Skin of body (tissue), 2 donors: ENCODE data around the gene SHROOM2. TPM values are rescaled to one million over a fixed set of nuclear protein-coding genes. Genes with fewer than 3 reads are reported as not detected.
"Not testable (repeated sequence)": the region's sequence is repeated elsewhere in the genome, so short reads cannot be mapped to it uniquely, and the experiment has no call there.

ENCODE experiments used
- DNase-seq: peaks from one replicate; lab custom pipeline; 2025; lab: John Stamatoyannopoulos, UW
- total RNA-seq: library from RNA; depleted of rRNA; stranded (reverse); fragments of >200 nt; gene quantifications from one replicate; pipeline ENCODE4 v1.2.3, GENCODE V29; 2014

The SHROOM2 gene
- total RNA-seq, 1 donor from 2014 or later = 3.1 TPM

DNA sequence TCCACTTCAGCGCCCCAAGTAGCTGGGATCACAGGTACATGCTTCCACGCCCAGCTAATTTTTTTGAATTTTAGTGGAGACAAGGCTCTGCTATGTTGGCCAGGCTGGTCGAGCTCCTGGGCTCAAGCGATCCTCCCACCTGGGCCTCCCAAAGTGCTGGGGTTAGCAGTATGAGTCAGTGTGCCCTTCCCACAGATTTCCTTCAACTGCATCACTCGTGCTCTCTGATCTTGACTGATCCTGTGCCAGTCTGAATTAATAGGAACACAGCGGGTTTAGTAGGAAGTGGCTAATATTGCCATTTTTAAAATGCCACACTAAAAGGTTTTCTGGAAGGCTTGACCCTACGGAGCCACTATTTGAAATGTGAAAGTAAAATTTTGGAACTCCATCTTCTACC lies 4.3 kb upstream of the SHROOM2 start:
- no peak for DNase-seq

DNA sequence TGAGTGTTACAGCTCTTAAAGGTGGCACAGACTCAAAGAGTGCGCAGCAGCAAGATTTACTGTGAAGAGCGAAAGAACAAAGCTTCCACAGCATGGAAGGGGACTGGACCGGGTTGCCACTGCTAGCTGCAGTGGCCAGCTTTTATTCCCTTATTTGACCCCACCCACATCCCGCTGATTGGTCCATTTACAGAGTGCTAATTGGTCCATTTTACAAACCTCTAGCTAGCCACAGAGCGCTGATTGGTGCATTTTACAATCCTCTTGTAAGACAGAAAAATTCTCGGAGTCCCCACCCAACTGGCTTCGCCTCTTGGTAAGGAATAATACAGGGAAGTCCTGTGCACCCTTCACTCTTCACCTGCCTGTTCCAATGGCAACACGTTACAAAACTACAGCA lies 1.9 kb upstream of the SHROOM2 start:
- DNase-seq = no peak

DNA sequence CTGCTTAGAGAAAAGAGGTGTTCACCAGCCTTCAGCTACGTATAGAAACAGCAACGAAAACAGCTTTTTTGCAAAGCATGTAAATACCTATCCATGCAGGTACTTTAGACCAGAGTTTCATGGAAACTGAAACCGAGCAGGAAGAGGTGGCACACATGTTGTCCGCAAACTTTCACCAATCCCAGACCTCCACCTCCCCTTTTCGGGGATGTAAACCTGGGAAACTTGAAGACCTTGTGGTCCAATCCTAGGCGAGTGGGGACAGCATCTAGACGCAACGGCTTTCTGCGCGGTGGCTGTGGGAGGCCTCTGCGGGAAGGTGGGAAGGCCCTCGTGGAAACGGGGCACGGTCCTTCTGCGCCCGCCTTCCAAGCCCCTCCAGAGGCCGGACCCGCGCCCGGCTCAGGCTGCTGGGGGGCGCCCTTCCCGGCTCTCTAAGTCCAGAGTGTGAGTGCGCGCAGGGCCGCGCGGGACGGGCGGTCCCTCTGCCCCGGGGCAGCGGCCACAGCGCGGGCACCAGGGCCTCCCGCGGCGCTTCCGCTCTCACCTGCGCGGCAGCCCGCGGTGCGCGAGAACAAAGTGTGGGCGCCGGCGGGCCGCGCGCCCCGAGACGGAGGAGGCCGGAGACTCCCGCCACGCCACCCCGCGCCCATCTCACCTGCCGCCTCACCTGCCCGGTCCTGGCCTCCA lies 830 bp upstream of the SHROOM2 start:
- no peak for DNase-seq

DNA sequence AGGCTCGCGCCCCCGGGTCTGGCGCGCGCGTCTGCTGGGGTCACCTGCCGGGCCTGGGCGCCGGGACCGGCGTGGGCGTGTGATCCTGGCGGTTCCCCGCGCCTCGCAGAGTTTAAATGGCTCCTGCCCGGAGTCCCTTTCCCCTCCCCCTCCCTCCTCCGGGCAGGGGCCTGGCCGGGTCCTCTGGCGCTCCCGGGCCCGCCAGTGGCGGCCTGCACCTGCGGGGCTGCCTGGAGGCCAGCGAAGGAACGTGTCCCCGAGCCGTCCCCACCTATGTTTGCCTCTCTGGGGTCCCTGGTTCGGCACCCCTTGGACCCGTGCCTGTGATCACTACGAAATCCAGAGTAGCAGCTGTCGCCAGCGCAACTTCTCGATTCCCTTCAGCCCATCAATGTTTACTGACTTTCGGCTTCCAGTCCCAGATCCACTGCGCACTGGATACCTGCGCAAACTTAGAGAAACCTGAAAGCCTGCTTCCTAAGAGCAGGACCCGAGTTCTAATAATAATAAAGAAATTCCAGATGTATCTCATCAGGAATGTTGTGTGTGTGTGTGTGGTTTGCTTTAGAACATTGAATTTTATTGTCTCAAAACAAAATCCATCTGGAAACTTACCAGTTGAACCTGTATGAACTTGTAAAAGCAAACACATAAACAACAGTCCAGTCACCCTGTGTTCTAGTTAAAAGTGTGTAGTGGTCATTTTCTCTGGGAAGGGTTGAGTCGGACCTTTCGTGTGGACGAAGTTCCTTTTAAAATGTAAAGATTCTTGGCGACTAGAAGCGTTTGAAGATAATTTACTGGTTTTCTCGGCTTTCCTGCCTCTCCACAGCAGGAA lies 788 bp downstream of the SHROOM2 start:
- peak; percentile 5 for DNase-seq

DNA sequence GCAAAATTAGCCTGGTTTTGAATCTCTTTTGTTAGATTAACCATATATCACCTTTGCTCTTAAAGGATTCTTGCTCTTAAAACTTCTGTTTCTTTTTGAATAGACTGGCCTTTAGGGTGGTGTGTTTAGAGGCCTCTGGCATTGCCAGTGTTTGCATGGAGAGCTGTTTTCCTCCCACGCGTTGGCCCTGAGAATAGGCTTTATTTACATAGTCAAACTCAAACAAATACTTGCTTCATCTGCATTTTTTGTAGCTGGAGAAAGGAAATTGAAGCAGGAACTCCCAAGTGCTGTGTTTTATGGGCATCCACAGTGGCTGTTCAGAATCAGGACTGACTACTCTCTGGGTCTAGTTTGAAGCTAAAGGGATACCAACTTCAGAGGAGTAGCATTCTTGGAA lies 2.7 kb downstream of the SHROOM2 start:
- DNase-seq = no peak

DNA sequence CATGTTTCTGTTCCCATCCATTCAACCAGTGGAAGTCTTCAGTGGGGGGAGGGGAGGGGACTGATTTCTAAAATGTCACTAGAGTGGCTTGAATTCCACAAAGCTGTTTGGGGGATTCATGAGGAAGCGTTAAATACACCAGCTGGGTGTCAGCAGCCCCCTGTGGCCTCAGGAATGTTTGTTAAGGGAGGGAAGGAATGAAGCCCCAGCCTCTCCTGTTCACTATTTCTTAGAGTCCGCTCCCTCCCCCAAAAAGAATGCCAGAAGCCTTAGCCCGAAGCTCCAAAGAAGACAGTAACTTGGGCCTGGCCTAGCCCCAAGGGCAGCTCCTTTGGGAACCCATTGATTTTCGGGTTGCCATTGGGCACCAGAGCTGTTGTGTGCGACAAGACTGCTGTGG lies 3.3 kb downstream of the SHROOM2 start:
- DNase-seq = no peak

DNA sequence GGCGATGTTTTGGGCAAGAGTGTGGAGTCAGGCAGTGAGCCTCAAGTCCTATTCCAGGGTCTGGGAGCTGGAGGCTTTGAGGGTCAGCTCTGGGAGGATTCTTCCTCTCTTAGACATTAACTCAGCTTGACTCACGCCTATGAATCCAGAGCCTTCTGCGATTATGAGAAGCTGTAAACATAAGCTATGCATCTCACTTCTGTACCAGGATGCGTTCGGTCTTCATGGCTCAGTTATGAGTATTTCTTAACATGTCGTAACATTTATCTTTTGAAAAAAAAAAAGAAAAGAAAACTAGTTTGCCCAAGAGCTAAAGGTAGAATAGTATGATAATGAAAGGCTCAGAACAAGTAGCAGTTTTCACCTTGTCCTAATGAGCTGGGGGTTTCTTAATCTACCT lies 4.6 kb downstream of the SHROOM2 start:
- DNase-seq = no peak

DNA sequence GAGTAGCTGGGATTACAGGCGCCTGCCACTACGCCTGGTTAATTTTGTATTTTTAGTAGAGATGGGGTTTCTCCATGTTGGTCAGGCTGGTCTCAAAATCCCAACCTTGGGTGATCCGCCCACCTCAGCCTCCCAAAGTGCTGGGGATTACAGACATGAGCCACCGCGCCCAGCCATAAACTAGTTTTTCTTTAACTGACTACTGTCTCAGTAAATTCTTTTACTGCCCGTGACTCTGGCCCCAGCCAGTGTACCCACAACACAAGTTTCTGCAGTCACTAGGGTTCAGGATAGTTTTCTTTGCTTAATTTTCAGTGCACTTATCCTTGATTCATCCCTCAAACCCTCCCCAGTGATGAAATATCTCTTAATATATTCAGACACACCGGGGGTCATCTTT lies 8.3 kb downstream of the SHROOM2 start:
- DNase-seq = no peak

DNA sequence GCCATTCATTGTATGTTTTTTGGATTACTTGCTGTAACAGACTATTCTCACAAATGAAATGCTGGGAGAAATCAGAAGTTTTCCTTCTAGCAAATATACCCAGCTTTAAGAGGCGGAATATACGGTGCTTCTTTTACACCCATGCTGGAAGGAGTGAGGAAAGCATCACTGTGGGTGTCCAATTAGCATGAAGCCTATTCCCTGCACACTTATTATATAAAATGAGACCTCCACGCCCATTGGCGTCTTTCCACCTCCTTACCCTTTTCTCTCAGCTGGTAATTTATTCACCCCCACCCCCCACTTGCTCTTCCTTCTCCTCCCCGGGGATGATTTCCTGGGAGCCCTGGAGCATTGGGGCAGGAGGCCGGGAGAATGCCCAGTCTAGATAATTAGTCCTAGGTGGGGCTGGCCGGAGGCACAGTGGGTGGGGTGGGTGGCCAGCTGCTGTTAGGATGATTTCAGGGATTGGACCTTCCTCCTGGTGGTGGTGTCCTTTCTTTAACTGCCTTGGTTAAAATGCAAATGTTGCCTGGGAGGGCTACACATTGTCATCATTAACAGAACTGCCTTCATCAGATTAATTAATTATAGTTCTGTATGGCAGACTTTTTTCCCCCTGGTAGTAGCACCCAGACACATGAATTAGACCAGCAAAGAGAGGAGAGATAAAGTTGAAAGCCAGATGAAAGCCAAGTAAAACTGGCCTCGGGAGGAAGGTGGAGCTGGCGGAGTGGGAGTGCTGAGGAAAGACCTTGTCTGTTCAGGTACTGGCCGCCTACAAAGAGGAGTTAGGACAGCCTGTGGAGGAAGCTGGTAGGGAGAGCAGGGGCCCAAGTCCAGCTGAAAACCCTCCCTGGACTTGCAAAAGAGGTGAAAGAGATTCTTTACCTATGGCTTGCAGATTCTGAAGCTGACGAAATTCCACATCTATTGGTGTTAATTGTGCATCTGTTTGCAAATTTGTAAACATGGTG lies 11.4 kb downstream of the SHROOM2 start:
- no peak for DNase-seq

DNA sequence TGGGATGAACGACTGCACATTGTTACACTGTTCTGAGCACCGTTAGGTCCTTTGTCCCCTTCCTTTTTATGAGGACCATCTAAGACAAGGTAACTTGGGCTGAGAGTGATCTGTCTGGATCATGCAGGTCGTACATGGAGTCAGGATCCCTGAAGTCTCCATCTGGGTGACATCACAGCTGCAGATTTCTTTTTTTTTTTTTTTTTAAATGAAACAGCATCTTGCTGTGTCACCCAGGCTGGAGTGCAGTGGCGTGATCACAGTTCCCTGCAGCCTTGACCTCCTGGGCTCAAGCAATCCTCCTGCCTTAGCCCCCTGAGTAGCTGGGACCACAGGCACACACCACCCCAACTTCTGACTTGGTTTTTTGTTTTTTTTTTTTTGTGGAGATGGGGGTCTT lies 16.5 kb downstream of the SHROOM2 start:
- DNase-seq = no peak

DNA sequence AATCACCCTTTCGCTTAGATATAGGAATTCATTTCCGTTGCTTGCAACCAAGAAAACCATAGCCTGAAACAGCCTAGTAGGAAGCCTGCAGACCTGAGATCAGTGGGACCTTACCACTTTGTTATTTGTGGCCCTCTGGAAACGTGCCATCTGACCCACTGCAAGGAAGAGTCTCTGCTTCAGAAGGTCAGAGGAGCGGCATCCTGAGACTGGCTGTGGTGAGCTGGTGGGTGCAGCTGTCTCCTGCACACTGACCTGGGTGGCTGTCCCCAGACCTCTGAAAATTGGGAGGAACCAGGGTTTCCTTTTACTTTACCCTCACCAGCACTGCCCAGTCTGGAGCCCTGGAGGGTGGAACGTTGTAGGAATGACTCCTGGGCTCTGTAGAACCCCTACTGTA lies 18.2 kb downstream of the SHROOM2 start:
- no peak for DNase-seq

DNA sequence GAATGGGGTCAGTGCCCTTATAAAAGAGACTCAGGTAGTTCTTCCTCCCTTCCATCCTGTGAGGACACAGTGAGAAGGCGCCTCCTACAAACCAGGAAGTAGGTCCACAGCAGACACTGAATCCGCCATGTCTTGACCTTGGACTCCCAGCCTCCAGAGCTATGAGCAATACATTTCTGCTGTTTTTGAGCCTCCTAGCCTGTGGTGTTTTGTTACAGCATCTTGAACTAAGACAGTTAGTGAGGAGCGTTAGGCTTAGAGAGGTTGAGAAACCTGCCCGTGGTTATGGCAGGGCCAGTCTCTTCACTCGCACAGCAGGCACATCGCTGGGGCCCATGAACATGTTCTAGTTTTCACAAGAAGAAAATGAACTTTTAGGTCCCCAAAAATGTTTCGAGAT lies 19.7 kb downstream of the SHROOM2 start:
- no peak for DNase-seq

DNA sequence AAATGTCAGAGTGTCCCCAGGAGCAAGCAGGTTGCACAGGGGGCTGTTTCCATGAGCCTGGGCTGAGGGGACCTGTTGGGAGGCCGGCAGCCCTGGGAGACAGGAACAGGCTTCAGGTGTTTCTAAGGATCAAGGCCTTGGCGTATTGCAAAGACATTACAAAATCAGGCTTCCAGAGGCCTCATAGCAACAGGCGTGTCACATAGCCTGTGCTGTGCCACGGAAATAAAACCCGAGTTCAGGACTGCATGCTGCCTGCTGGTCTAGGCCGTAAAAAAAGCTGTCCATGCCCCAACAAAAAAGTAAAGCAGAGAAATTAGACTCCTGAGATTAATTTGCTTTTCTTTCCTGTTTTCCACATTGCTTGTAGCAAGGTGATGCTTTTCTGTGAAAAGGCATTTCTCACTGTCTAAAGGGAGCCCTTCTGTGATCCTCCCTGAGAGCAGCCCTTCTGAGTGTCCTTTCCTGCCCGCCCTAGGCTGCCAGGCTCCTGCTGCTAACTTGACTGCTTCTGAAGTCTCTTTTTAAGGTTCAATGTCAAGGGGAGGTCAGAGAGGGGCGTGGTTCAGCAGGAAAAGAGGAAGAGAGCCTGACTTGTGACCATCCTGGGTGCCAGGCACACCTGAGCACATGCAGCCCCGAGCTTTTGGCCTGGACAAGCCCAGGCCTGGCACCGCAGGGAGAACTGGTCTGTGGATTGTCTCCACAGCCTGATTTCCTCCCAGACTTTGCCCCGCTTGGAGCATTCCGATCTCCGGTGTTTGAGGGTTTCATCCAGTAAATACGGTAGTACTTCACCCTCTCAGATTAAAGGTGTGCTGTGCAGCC lies 21.3 kb downstream of the SHROOM2 start:
- DNase-seq = no peak

DNA sequence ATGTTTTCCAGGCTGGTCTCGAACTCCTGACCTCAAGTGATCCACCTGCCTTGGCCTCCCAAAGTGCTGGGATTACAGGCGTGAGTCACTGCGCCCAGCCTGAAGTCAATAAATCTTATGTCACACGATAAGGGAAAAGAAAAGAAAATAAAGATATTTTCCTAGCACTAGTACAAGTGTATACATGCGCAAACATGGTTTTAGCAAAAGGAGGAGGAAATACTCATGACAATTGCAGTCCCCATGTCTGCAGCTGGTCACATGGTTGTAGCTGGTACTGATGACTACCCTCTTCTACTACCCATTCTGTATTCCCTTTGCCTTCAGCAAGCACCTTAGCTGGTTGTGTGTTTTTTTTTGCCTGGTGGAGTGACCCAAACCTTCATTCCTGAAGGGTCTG lies 23.6 kb downstream of the SHROOM2 start:
- not testable (repeated sequence) for DNase-seq

DNA sequence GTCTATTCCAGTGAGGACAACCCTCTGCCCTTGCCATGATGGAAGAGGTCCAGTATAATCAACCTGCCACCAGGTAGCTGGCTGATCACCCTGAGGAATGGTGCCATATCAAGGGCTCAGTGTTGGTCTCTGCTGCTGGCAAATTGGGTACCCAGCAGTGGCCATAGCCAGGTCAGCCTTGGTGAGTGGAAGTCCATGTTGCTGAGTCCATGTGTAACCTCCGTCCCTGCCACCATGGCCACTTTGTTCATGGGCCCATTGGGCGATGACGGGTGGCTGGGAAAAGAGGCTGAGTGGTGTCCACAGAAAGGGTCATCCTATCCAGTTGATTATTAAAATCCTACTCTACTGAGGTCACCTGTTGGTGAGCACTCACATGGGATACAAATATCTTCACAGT lies 24.9 kb downstream of the SHROOM2 start:
- not testable (repeated sequence) for DNase-seq

DNA sequence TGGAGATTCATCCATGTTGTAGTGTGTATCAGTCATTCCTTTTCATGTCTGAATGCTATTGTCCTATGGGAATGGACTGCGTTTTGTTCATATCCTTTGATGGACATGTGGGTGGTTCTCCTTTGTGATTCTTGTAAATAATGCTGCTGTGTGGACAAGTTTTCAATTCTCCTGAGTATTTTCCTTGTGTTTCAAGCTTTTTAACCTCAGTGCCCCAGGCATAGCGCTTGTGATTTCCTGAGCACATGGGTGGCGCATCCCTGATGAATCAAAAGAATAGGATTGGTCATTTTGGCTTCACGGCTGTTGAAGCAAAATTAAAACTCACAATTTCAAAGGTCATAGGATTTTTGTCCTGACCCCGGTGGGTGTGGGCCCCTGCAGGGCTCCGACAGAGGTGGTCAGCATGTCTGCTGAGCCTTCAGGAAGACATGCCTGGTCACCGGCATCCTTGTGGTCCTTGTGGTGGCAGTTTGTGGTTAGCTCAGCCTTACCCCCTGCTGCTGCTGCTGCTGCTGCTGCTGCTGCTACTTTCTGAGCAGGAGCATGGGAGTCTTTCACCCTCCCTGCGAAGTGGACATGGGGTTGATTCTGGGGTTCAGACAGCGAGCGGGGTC lies 30.0 kb downstream of the SHROOM2 start:
- DNase-seq = no peak

DNA sequence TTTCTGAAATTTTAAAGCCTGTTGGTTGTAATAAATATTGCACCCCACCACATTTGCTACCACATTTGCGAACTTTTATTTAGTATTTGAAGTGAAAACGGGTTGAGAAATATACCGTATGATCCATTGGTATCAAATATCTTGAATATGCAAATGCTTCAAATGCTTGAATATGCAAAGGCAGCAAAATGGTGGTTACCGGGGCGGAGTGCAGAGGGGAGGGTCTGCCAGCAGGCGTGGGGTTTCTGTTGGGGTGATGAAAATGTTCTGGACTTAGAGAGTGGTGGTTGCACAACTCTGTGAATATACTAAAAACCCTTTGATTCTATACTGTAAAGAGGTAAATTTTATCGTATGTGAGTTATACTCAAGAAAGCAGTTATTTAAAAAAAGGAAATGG lies 35.3 kb downstream of the SHROOM2 start:
- DNase-seq = no peak

DNA sequence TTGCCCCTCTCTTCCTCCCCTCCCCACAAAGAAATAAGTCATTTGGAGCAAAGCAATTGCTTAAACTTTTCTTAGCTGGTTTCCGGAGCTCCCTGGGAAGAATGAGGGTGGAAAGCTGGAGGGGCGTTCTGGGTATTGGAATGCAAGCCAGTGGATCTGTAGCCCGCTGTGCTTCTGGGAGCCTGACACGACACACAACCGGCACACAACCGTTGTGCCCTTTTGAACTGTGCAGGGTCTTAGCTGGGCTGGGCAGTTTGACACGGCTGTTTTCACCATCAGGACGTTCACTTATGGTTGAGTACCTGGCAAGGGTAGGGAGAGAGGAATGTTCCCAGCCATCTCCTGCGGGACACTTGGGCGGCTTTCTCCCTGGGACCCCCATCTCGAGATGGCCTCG lies 38.3 kb downstream of the SHROOM2 start:
- DNase-seq = no peak

DNA sequence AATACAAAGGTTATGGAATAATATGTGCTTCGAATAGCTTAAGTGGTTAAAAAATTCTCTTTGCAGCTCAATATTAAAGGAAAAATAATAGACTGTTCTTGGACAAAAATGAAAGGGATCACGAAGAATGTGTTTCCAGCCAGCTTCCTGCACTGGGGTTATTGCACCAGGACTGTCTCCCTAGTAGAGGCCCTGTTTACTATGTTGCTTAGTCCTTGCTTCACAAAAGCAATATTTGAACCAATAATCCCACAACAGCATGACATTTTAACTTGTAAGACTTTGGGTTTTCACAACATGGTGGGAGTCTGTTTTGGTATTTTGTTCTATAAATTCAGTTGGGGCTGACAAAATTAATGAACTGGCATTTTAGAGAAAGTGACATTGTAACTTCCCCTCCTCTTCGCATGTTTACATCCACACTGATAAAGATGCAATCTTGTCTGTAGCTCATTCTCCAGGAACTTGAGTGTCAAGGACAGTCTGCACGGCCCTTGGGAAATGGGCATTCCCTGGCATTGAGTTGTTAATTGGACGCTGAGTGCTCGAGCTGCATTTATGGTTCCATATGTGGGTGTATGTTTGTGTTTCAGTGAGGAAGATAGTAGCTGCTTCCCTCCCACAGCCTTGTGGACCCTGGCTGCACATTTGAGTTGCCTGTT lies 39.0 kb downstream of the SHROOM2 start:
- DNase-seq = no peak

DNA sequence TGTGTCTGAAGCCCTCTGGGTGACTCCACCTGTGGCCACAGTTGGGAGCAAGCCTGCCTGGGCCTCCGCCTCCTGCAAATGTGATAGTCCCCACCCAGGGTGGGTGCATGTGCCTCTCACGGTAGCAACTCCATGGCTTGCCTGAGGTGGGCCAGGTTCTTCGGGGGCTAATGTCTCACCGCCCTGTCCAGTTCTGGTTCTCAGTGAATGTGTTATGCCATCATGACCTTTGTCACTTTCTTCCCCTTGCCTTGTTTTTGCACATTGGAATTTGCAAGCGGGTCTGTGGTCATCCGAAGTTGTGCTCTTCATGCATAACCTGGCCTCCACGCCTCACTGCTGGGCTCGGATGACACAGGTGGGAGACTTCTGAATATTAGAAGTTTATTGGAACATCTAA lies 39.7 kb downstream of the SHROOM2 start:
- no peak for DNase-seq
